A549 (cell line): ENCODE measurements around the gene MEGF9.

Experiments used
- BHLHE40 ChIP-seq: IDR thresholded peaks from 2 replicates; pipeline ENCODE4 v1.6.1; 2012; ENCODE audit warnings: low read depth, low read length, inconsistent platforms
- CBX8 ChIP-seq: fragments of 200-600 bp; sonication (generic); IDR thresholded peaks from 2 replicates; pipeline ENCODE4 v1.6.1; 2016
- CEBPB ChIP-seq, 2 experiments: fragments of >200 bp in 1 of 2; sonication (Bioruptor Twin) in 1 of 2; formaldehyde crosslinking in 1 of 2; IDR thresholded peaks; 2 replicates each; pipeline ENCODE4 v1.6.1; 2012 to 2016
- CHD2 ChIP-seq: fragments of 150-350 bp; IDR thresholded peaks from 2 replicates; pipeline ENCODE4 v1.6.1; 2014; ENCODE audit warnings: low read length; ENCODE audit not compliant: partially characterized antibody
- CTCF ChIP-seq: fragments of >200 bp; sonication (Bioruptor Twin); formaldehyde crosslinking; IDR thresholded peaks from 3 replicates; pipeline ENCODE4 v1.5.1; 2016
- EP300 ChIP-seq, 2 experiments: fragments of >200 bp; sonication (Bioruptor Twin); formaldehyde crosslinking; IDR thresholded peaks; 2 replicates in 1 of 2; 3 replicates in 1 of 2; pipeline ENCODE4 v1.6.1; 2016 to 2017
- ESRRA ChIP-seq: fragments of 150-350 bp; IDR thresholded peaks from 2 replicates; pipeline ENCODE4 v1.6.1; 2014; ENCODE audit warnings: mild to moderate bottlenecking, low read length, borderline replicate concordance
- HDAC2 ChIP-seq: fragments of 200-600 bp; sonication (generic); IDR thresholded peaks from 2 replicates; pipeline ENCODE4 v1.6.1; 2016
- MAX ChIP-seq: IDR thresholded peaks from 2 replicates; pipeline ENCODE4 v1.6.1; 2012
- NFE2L2 ChIP-seq: fragments of 150-350 bp; conservative IDR thresholded peaks from 2 replicates; pipeline ENCODE4 v1.6.1; 2014; ENCODE audit warnings: low read length
- PBX3 ChIP-seq: IDR thresholded peaks from 2 replicates; pipeline ENCODE4 v1.6.1; 2012
- POLR2A ChIP-seq: IDR thresholded peaks from 2 replicates; pipeline ENCODE4 v1.6.1; 2012; ENCODE audit warnings: mild to moderate bottlenecking, low read length
- RCOR1 ChIP-seq: fragments of 150-350 bp; IDR thresholded peaks from 2 replicates; pipeline ENCODE4 v1.6.1; 2014; ENCODE audit warnings: antibody characterized with exemption, low read length, low read depth
- SMC3 ChIP-seq: fragments of >200 bp; sonication (Bioruptor Twin); formaldehyde crosslinking; IDR thresholded peaks from 3 replicates; pipeline ENCODE4 v1.6.1; 2018; ENCODE audit warnings: inconsistent platforms

GRCh38 chr9:120718316-120718715, 4.0 kb upstream of the MEGF9 start:
- TF ChIP-seq EP300 (IDR thresholded peaks at IDR 0.05) (no peak), CTCF (no peak), CHD2 (no peak), HDAC2 (no peak), NFE2L2 (no peak), MAX (no peak), POLR2A (no peak), BHLHE40 (no peak), SMC3 (no peak), ESRRA (no peak), PBX3 (no peak), CBX8 (no peak), CEBPB (IDR thresholded peaks at IDR 0.05) (no peak), RCOR1 (no peak)
